Thymus (tissue), 11 donors: ENCODE measurements around the gene ULK4. TPM values are rescaled to one million over a fixed set of nuclear protein-coding genes. Genes with fewer than 3 reads are reported as not detected.
"Not testable (repeated sequence)": the region's sequence is repeated elsewhere in the genome, so short reads cannot be mapped to it uniquely, and the experiment has no call there.

Experiments used
- DNase-seq, 9 donors: peaks; one replicate each; pipeline ENCODE4 v3.0.0-alpha.2; 2013; ENCODE audit warnings: low spot score in 9 of 9, low read depth in 6 of 9, missing footprints in 1 of 9
- H3K27ac ChIP-seq, 2 donors: one replicate each; pipeline ENCODE4 v1.5.1; 2013; ENCODE audit warnings: control low read depth in 1 of 2, low read depth in 1 of 2, low read length in 1 of 2, mild to moderate bottlenecking in 1 of 2, moderate library complexity in 1 of 2
- H3K27me3 ChIP-seq, 2 donors: one replicate each; pipeline ENCODE4 v1.5.1; 2013; ENCODE audit warnings: low read length in 1 of 2; ENCODE audit not compliant: control insufficient read depth in 2 of 2, insufficient read depth in 1 of 2
- H3K36me3 ChIP-seq, 2 donors: one replicate each; pipeline ENCODE4 v1.5.1; 2013; ENCODE audit warnings: low read length in 1 of 2, mild to moderate bottlenecking in 1 of 2, moderate library complexity in 1 of 2; ENCODE audit not compliant: control insufficient read depth in 2 of 2, insufficient read depth in 2 of 2
- H3K4me1 ChIP-seq, 2 donors: one replicate each; pipeline ENCODE4 v1.5.1; 2013; ENCODE audit warnings: low read length in 2 of 2; ENCODE audit not compliant: control insufficient read depth in 2 of 2, insufficient read depth in 2 of 2
- H3K4me3 ChIP-seq, 2 donors: one replicate each; pipeline ENCODE4 v1.5.1; 2013; ENCODE audit warnings: low read length in 2 of 2, control low read depth in 1 of 2, mild to moderate bottlenecking in 1 of 2
- H3K9me3 ChIP-seq, 2 donors: one replicate each; pipeline ENCODE4 v1.5.1; 2013; ENCODE audit warnings: low read length in 1 of 2, mild to moderate bottlenecking in 1 of 2; ENCODE audit not compliant: control insufficient read depth in 2 of 2, insufficient read depth in 1 of 2
- WGBS: extraction: QIAGEN DNeasy Blood & Tissue Kit; methylation state at CpG from one replicate; pipeline ENCODE4 v1.1.7; 2013; 5-methylcytosine and 5-hydroxymethylcytosine counted together
- polyA plus RNA-seq: library from polyadenylated mRNA; stranded (reverse); fragments of 200-250 nt; gene quantifications from one replicate; pipeline ENCODE4 v1.2.3, GENCODE V29; 2013
- total RNA-seq: library from RNA; stranded (reverse); fragments of 120-200 nt; gene quantifications from one replicate; pipeline ENCODE4 v1.2.4, GENCODE V29; 2013
- donor health status: healthy.

The ULK4 gene
- total and polyA plus RNA-seq, 2 donors, result 3.4 to 6.3 TPM

- not testable (repeated sequence) for H3K27me3 ChIP-seq, H3K4me3 ChIP-seq, H3K9me3 ChIP-seq, H3K27ac ChIP-seq, H3K4me1 ChIP-seq, H3K36me3 ChIP-seq, DNase-seq
- 100% methylated on average over 2 of the region's 3 CpGs for WGBS
Observed at GRCh38 chr3:41446316-41446715, 515.6 kb downstream of the ULK4 start.

- H3K4me1 ChIP-seq, result no peaks in the 10 kb centered on the region
- no peaks in the 10 kb centered on the region for H3K9me3 ChIP-seq
- H3K36me3 ChIP-seq, result no peaks in the 10 kb centered on the region
- H3K27me3 ChIP-seq, result no peaks in the 10 kb centered on the region
- 95% methylated on average over 4 of the region's 4 CpGs for WGBS
- no peak for DNase-seq
- H3K27ac ChIP-seq, result no peak overlapping the region
- no peak overlapping the region for H3K4me3 ChIP-seq
Observed at GRCh38 chr3:41441568-41441967, 520.3 kb downstream of the ULK4 start.

GRCh38 chr3:41441139-41441538 is 520.8 kb downstream of the ULK4 start:
- no peaks in the 10 kb centered on the region for H3K9me3 ChIP-seq
- no peak overlapping the region for H3K4me3 ChIP-seq
- no peaks in the 10 kb centered on the region for H3K36me3 ChIP-seq
- no peaks in the 10 kb centered on the region for H3K27me3 ChIP-seq
- no peaks in the 10 kb centered on the region for H3K4me1 ChIP-seq
- no peak for DNase-seq
- H3K27ac ChIP-seq, result no peak overlapping the region
- 97% methylated on average over 2 of the region's 2 CpGs for WGBS

- H3K27ac ChIP-seq, result no peak overlapping the region
- 92% methylated on average over 1 of the region's 1 CpG for WGBS
Observed at GRCh38 chr3:41436983-41437382, 524.9 kb downstream of the ULK4 start.

GRCh38 chr3:41434781-41435180 is 527.1 kb downstream of the ULK4 start:
- no peak overlapping the region for H3K27ac ChIP-seq
- H3K9me3 ChIP-seq, result no peaks in the 10 kb centered on the region
- H3K4me3 ChIP-seq, result no peak overlapping the region
- H3K4me1 ChIP-seq, result no peaks in the 10 kb centered on the region
- H3K27me3 ChIP-seq, result no peaks in the 10 kb centered on the region
- H3K36me3 ChIP-seq, result no peaks in the 10 kb centered on the region
- WGBS, result 92% methylated on average over 2 of the region's 2 CpGs
- DNase-seq, result no peak

More at GRCh38 chr3:41436983-41437382, 524.9 kb downstream of the ULK4 start:
- Histone ChIP-seq H3K27me3 (no peaks in the 10 kb centered on the region), H3K9me3 (no peaks in the 10 kb centered on the region), H3K36me3 (no peaks in the 10 kb centered on the region), H3K4me1 (no peaks in the 10 kb centered on the region), H3K4me3 (no peak overlapping the region)
- DNase-seq, result no peak

- no peaks in the 10 kb centered on the region for H3K9me3 ChIP-seq
- no peak overlapping the region for H3K4me3 ChIP-seq
- no peaks in the 10 kb centered on the region for H3K36me3 ChIP-seq
- WGBS, result 95% methylated on average over 4 of the region's 4 CpGs
- no peaks in the 10 kb centered on the region for H3K4me1 ChIP-seq
- no peak overlapping the region for H3K27ac ChIP-seq
- H3K27me3 ChIP-seq, result no peaks in the 10 kb centered on the region
- no peak for DNase-seq
Observed at GRCh38 chr3:41431386-41431785, 530.5 kb downstream of the ULK4 start.

GRCh38 chr3:41430886-41431285 is 531.0 kb downstream of the ULK4 start:
- WGBS, result over 99% methylated on average over 12 of the region's 12 CpGs
- Histone ChIP-seq H3K27ac (no peak overlapping the region), H3K4me1 (no peaks in the 10 kb centered on the region), H3K9me3 (no peaks in the 10 kb centered on the region), H3K36me3 (no peaks in the 10 kb centered on the region), H3K4me3 (no peak overlapping the region), H3K27me3 (no peaks in the 10 kb centered on the region)
- DNase-seq, result no peak

- no peak overlapping the region for H3K4me3 ChIP-seq
- H3K27me3 ChIP-seq, result no peaks in the 10 kb centered on the region
- H3K9me3 ChIP-seq, result no peaks in the 10 kb centered on the region
- WGBS, result 94% methylated on average over 3 of the region's 3 CpGs
- no peaks in the 10 kb centered on the region for H3K36me3 ChIP-seq
- H3K4me1 ChIP-seq, result no peaks in the 10 kb centered on the region
- no peak for DNase-seq
- H3K27ac ChIP-seq, result no peak overlapping the region
Observed at GRCh38 chr3:41430391-41430790, 531.5 kb downstream of the ULK4 start.

GRCh38 chr3:41426485-41426884 is 535.4 kb downstream of the ULK4 start:
- Histone ChIP-seq H3K9me3 (no peaks in the 10 kb centered on the region), H3K36me3 (no peaks in the 10 kb centered on the region), H3K27me3 (peaks cover 0 to 5% of the 10 kb centered on the region in 2 donors), H3K4me1 (peaks cover 0 to 5% of the 10 kb centered on the region in 2 donors), H3K27ac (no peak overlapping the region), H3K4me3 (no peak overlapping the region)
- DNase-seq, result no peak
- 95% methylated on average over 3 of the region's 3 CpGs for WGBS
